ENCODE data around the gene ELMO3.

Gene ELMO3

GRCh38 chr16:67166598-67167168, 32.2 kb upstream of the ELMO3 start:
- TF ChIP-seq, protein P1, sequence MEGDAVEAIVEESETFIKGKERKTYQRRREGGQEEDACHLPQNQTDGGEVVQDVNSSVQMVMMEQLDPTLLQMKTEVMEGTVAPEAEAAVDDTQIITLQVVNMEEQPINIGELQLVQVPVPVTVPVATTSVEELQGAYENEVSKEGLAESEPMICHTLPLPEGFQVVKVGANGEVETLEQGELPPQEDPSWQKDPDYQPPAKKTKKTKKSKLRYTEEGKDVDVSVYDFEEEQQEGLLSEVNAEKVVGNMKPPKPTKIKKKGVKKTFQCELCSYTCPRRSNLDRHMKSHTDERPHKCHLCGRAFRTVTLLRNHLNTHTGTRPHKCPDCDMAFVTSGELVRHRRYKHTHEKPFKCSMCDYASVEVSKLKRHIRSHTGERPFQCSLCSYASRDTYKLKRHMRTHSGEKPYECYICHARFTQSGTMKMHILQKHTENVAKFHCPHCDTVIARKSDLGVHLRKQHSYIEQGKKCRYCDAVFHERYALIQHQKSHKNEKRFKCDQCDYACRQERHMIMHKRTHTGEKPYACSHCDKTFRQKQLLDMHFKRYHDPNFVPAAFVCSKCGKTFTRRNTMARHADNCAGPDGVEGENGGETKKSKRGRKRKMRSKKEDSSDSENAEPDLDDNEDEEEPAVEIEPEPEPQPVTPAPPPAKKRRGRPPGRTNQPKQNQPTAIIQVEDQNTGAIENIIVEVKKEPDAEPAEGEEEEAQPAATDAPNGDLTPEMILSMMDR (IDR thresholded peaks at IDR 0.05; ENCODE audit: low read depth, low read length), result no peak
- no peak for DNase-seq (ENCODE audit: extremely low read depth, low read depth)

DNA sequence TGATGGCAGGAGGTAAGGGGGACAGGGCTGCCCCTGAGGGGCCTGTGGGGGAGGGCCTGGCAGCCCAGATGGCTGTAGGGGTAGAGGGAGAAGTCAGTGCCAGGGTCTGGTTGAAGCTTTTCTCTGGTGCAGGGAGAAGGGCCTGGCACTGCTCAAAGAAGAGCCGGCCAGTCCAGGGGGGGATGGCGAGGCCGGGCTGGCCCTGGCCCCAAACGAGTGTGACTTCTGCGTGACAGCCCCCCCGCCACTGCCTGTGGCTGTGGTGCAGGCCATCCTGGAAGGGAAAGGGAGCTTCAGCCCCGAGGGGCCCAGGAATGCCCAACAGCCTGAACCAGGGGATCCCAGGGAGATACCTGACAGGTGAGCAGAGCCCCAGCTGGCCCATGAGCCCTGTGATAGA, 31.3 kb upstream of the ELMO3 start:
- no peak for DNase-seq (ENCODE audit: extremely low read depth, low read depth)
- TF ChIP-seq, protein P1 (IDR thresholded peaks at IDR 0.05; ENCODE audit: low read depth, low read length), result no peak

GRCh38 chr16:67169011-67169451, 29.9 kb upstream of the ELMO3 start:
- DNase-seq (ENCODE audit: extremely low read depth, low read depth), result no peak
- TF ChIP-seq, protein P1 (IDR thresholded peaks at IDR 0.05; ENCODE audit: low read depth, low read length), result no peak

- DNase-seq (ENCODE audit: extremely low read depth, low read depth), result no peak
- TF ChIP-seq, protein P1 (IDR thresholded peaks at IDR 0.05; ENCODE audit: low read depth, low read length), result peak; percentile 64
Observed at GRCh38 chr16:67169642-67170167, 29.2 kb upstream of the ELMO3 start.

GRCh38 chr16:67170168-67170948, 28.6 kb upstream of the ELMO3 start, which contains the start of gene NOL3:
NOL3 (plus strand) TSS chr16:67170538.
- TF ChIP-seq, protein P1 (IDR thresholded peaks at IDR 0.05; ENCODE audit: low read depth, low read length), result peak; percentile 7; the same call in 1 of the 2 replicates
- DNase-seq (ENCODE audit: extremely low read depth, low read depth), result peak; percentile 68

- DNase-seq (ENCODE audit: extremely low read depth, low read depth), result no peak
- TF ChIP-seq, protein P1 (IDR thresholded peaks at IDR 0.05; ENCODE audit: low read depth, low read length), result no peak
Observed at GRCh38 chr16:67170949-67171649, 27.8 kb upstream of the ELMO3 start.

Measured in AG09319 (cell line).